BE2C (cell line): Measurements from ENCODE around the gene FKTN.

ENCODE experiments used
- DNase-seq: peaks from one replicate; pipeline ENCODE4 v3.0.0-alpha.2; 2020
- H3K27me3 ChIP-seq: fragments of 250-450 bp; sonication (Bioruptor Pico); 2 replicates; pipeline ENCODE4 v1.5.1; 2020; ENCODE audit warnings: mild to moderate bottlenecking
- H3K36me3 ChIP-seq: fragments of 250-450 bp; sonication (Bioruptor Pico); 2 replicates; pipeline ENCODE4 v1.5.1; 2020; ENCODE audit warnings: mild to moderate bottlenecking
- H3K4me1 ChIP-seq: fragments of 250-450 bp; sonication (Bioruptor Pico); 2 replicates; pipeline ENCODE4 v1.5.1; 2020
- H3K4me3 ChIP-seq: 2 replicates; pipeline ENCODE4 v1.5.1; 2011; ENCODE audit warnings: low read depth, low read length
- H3K9me3 ChIP-seq: fragments of 250-450 bp; sonication (Bioruptor Pico); 2 replicates; pipeline ENCODE4 v1.5.1; 2020
- TF ChIP-seq, protein P1 (sequence below): IDR thresholded peaks from 2 replicates; pipeline ENCODE4 v1.5.1; 2012; ENCODE audit warnings: mild to moderate bottlenecking, low read depth, low read length

Gene FKTN

DNA sequence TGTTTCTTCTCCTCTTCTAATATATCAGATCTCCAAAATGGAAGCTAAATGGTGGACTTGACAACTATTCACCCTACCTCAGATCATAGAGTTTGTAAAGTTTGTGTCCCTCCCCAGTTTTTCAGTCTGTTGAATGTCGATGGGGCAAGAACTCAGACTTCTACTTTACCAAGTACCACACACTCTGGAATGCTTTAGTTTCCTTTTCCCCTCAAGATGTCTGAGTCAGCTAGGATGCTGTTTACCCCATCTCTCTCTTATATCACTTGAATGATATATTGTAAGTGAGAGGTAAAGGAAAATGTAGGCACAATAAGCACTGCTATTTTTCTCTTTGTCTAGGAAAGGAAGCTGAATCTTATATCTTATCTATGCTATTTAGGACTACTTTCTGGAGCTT is 78.4 kb downstream of the FKTN start:
- Histone ChIP-seq H3K36me3 (no peaks in the 10 kb centered on the region), H3K9me3 (no peaks in the 10 kb centered on the region), H3K27me3 (no peaks in the 10 kb centered on the region), H3K4me1 (no peaks in the 10 kb centered on the region), H3K4me3 (no peak overlapping the region)
- TF ChIP-seq, protein P1, sequence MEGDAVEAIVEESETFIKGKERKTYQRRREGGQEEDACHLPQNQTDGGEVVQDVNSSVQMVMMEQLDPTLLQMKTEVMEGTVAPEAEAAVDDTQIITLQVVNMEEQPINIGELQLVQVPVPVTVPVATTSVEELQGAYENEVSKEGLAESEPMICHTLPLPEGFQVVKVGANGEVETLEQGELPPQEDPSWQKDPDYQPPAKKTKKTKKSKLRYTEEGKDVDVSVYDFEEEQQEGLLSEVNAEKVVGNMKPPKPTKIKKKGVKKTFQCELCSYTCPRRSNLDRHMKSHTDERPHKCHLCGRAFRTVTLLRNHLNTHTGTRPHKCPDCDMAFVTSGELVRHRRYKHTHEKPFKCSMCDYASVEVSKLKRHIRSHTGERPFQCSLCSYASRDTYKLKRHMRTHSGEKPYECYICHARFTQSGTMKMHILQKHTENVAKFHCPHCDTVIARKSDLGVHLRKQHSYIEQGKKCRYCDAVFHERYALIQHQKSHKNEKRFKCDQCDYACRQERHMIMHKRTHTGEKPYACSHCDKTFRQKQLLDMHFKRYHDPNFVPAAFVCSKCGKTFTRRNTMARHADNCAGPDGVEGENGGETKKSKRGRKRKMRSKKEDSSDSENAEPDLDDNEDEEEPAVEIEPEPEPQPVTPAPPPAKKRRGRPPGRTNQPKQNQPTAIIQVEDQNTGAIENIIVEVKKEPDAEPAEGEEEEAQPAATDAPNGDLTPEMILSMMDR = no peak
- no peak for DNase-seq

DNA sequence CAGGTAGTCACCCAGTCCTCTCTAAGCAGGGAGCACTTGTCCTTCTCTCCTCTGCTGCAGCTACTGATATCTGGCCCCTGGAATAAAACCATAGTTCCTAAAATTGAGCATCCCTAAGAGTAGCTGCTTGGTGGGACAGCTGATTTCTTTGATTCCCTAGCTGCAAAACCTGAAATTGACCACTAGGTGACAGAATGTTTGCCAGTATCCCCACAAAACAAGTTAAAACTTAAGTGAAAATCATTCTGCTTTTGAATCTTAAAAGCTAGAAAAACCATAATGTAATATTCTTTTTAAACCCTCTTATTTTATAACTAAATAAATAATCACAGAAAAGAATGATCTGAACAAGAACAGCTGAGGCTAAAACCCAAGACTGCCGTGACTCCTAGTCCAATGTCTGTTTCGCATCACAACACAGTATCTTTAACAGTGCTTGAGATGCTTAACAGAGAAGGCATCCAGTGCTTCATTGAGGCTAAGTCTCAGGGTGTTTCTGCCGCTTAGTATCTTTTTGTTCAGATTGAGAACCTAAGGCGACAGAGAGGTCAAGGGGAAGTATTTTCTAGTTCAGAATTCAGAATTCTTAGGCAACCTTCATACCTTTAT is 80.0 kb downstream of the FKTN start:
- no peaks in the 10 kb centered on the region for H3K4me1 ChIP-seq
- TF ChIP-seq, protein P1 = peak; percentile 62
- H3K9me3 ChIP-seq = no peaks in the 10 kb centered on the region
- H3K4me3 ChIP-seq = no peak overlapping the region
- H3K27me3 ChIP-seq = no peaks in the 10 kb centered on the region
- H3K36me3 ChIP-seq = no peaks in the 10 kb centered on the region
- DNase-seq = no peak

DNA sequence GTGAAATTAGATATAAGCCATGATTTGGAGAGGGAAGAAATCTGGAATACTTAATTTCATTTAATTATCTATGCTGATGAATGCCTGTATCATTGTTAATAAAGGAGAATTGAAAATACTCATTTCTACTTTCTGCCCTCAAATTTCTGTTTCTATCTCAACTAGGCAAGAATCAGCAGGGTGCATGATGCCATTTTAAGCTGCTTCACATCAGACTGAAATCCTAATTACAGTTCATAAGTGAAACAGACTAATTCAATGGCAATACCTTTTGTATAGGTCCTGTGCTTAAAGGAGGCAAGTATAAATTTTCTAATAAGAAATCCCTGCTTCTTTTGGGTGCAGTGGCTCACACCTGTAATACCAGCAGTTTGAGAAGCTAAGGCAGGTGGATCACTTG is 82.0 kb downstream of the FKTN start:
- DNase-seq = no peak
- Histone ChIP-seq H3K36me3 (no peaks in the 10 kb centered on the region), H3K4me1 (no peaks in the 10 kb centered on the region), H3K27me3 (no peaks in the 10 kb centered on the region), H3K9me3 (no peaks in the 10 kb centered on the region), H3K4me3 (no peak overlapping the region)
- TF ChIP-seq, protein P1 = no peak

DNA sequence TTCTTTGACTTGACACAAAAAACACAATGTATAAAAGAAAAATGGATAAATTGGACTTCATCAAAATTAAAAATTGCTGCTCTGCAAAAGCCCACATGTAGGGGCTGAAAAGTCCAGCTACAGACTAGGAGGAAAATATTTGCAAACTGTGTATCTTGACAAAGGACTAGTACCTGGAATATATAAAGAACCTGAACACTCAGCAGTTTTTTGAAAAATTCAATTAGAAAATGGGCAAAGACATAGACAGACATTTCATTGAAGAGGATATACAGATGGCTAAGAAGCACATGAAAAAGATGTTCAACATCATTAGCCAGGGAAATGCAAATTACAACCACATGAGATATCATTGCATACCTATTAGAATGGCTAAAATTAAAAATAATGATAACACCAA is 85.9 kb downstream of the FKTN start:
- Histone ChIP-seq H3K36me3 (no peaks in the 10 kb centered on the region), H3K4me3 (no peak overlapping the region), H3K27me3 (no peaks in the 10 kb centered on the region), H3K9me3 (no peaks in the 10 kb centered on the region), H3K4me1 (peaks cover 12% of the 10 kb centered on the region)
- DNase-seq = no peak
- TF ChIP-seq, protein P1 = no peak

DNA sequence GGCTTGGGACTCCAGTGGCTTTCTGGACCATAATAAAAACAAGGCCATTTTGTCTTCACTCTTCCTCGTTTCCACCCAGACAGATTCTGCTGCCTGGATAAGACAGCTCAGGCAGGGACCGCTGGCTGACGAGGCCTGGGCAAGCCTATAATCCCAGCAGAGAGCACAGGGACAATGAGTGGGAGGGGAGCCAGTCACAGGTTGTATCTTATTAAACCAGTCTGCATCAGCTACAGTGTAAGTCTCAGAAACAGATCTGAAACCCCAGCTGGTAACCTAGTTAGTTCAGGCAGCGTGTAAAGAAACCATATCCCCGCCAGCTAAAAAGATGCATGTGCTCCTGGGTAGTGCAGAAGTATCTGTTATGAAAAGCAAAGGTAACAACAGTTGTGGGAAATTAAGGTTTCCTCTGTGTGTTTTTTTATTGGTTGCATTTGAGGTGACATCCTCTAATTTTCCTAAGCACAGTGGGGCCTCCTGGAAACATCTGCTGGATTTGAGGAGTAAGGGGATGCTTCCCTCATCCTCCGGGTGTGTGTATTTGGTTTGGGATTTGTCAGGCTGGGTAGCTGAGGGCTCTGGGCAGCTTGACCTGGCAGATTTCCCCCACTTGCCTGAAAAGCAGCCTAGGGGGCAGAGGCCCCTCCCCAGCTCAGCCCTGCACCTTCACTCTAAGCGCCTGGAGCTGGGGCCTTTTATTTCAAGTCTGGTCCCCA is 89.1 kb downstream of the FKTN start:
- Histone ChIP-seq H3K36me3 (no peaks in the 10 kb centered on the region), H3K27me3 (no peaks in the 10 kb centered on the region), H3K4me1 (peaks cover 12% of the 10 kb centered on the region), H3K9me3 (no peaks in the 10 kb centered on the region), H3K4me3 (peak overlapping the region; percentile 5; the same call in 1 of the 2 replicates)
- DNase-seq = peak; percentile 59
- TF ChIP-seq, protein P1 = no peak
